Measurements from ENCODE around the gene CATSPERZ.
A peak's percentile ranks its signal among the peaks of the same experiment; 100 is the strongest.
"Not testable (repeated sequence)": the region's sequence is repeated elsewhere in the genome, so short reads cannot be mapped to it uniquely, and the experiment has no call there.

Gene CATSPERZ

GRCh38 chr11:64321026-64321425 lies 20.9 kb downstream of the CATSPERZ start:
- peaks cover 16% of the 10 kb centered on the region for H3K4me1 Mint-ChIP-seq
- H3K9me3 Mint-ChIP-seq = no peaks in the 10 kb centered on the region
- H3K27ac Mint-ChIP-seq = peak overlapping the region in 1 of 3 experiments; percentile 29
- no peaks in the 10 kb centered on the region for H3K27me3 Mint-ChIP-seq (ENCODE audit: low read depth)
- H3K36me3 Mint-ChIP-seq (ENCODE audit: low read depth) = peaks cover 9% of the 10 kb centered on the region
- peak overlapping the region; percentile 64 to 77 (median 76) for H3K4me3 Mint-ChIP-seq
- TF ChIP-seq, protein P1, sequence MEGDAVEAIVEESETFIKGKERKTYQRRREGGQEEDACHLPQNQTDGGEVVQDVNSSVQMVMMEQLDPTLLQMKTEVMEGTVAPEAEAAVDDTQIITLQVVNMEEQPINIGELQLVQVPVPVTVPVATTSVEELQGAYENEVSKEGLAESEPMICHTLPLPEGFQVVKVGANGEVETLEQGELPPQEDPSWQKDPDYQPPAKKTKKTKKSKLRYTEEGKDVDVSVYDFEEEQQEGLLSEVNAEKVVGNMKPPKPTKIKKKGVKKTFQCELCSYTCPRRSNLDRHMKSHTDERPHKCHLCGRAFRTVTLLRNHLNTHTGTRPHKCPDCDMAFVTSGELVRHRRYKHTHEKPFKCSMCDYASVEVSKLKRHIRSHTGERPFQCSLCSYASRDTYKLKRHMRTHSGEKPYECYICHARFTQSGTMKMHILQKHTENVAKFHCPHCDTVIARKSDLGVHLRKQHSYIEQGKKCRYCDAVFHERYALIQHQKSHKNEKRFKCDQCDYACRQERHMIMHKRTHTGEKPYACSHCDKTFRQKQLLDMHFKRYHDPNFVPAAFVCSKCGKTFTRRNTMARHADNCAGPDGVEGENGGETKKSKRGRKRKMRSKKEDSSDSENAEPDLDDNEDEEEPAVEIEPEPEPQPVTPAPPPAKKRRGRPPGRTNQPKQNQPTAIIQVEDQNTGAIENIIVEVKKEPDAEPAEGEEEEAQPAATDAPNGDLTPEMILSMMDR (IDR thresholded peaks at IDR 0.05; ENCODE audit: unreplicated experiment in 3 of 3) = no peak

GRCh38 chr11:64321533-64321932 lies 21.4 kb downstream of the CATSPERZ start:
- Mint-ChIP-seq H3K27me3 (ENCODE audit: low read depth) (no peaks in the 10 kb centered on the region), H3K4me3 (peak overlapping the region; percentile 64 to 77 (median 76)), H3K36me3 (ENCODE audit: low read depth) (peaks cover 9% of the 10 kb centered on the region), H3K27ac (peak overlapping the region in 1 of 3 experiments; percentile 35), H3K4me1 (peaks cover 16% of the 10 kb centered on the region), H3K9me3 (no peaks in the 10 kb centered on the region)
- TF ChIP-seq, protein P1 (IDR thresholded peaks at IDR 0.05; ENCODE audit: unreplicated experiment in 3 of 3) = no peak

DNA sequence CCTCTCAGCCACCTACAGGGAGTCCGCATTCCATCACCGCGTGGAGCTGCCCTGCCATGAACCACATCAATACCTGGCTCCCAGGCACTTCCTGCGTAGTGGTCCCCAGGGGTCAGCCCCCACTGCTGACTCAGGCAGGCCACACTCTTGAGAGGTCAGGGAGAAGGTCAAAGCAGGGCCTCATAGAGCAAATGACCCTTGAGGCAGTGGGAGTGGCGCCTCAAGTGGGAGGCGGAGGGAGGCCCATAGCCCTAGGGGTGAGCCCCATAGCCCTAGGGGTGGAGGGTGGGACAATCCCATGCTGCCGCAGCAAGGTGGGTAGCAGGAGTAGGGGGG lies 22.7 kb downstream of the CATSPERZ start:
- Mint-ChIP-seq H3K9me3 (no peaks in the 10 kb centered on the region), H3K36me3 (ENCODE audit: low read depth) (peaks cover 9% of the 10 kb centered on the region), H3K27ac (no peak overlapping the region), H3K4me3 (no peak overlapping the region), H3K4me1 (peaks cover 8% of the 10 kb centered on the region), H3K27me3 (ENCODE audit: low read depth) (no peaks in the 10 kb centered on the region)
- TF ChIP-seq, protein P1 (IDR thresholded peaks at IDR 0.05; ENCODE audit: unreplicated experiment in 3 of 3) = no peak

DNA sequence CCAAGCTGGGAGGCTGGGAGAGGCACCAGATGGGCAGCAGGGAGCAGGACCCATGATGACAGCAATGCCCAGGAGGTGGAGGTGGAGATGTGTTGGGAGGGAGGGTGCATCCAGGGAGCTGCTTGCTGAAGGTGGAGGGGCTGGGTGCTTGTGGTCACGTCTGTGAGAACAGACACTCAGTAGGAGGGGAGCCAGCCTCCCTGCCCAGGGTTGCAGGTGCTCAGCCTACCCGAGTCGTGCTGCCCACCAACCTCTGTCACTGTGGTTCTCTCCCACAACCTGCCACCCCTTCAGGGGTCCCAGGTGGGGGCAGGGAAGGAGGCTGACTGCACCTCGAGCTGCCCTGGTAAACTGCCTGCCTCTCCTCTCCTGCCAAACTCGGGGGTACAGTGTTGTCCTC lies 23.2 kb downstream of the CATSPERZ start:
- Mint-ChIP-seq H3K27me3 (ENCODE audit: low read depth) (no peaks in the 10 kb centered on the region), H3K27ac (no peak overlapping the region), H3K9me3 (no peaks in the 10 kb centered on the region), H3K4me1 (peaks cover 7% of the 10 kb centered on the region), H3K4me3 (peak overlapping the region; percentile 9 to 71 (median 58)), H3K36me3 (ENCODE audit: low read depth) (peaks cover 9% of the 10 kb centered on the region)
- TF ChIP-seq, protein P1 (IDR thresholded peaks at IDR 0.05; ENCODE audit: unreplicated experiment in 3 of 3) = no peak

DNA sequence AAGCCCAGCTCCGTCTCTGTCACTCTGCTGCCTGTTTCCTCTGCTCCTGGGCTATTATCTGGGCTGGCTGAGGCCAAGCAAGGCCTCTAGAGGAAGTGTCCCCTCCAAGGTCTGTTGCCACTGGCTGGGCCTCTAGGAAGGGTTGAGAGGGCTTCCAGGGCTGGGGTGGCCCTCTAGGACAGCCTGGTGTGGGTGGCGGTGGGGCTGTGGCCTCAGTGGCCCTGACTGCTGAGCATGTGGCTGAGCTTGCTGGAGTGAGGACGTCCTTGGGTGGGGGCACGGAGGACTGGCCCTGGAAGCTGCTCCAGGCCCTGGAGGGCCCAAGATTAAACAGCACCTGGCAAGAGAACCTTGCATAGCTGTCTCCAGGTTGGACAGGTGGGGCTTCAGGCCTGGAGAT lies 23.8 kb downstream of the CATSPERZ start:
- H3K27ac Mint-ChIP-seq; H3K9me3 Mint-ChIP-seq; H3K4me1 Mint-ChIP-seq; H3K36me3 Mint-ChIP-seq (ENCODE audit: low read depth); H3K27me3 Mint-ChIP-seq (ENCODE audit: low read depth): not testable (repeated sequence)
- H3K4me3 Mint-ChIP-seq = peak overlapping the region in 1 of 3 experiments; percentile 36

GRCh38 chr11:64324692-64325469 lies 24.7 kb downstream of the CATSPERZ start:
- TF ChIP-seq, protein P1 (IDR thresholded peaks at IDR 0.05; ENCODE audit: unreplicated experiment in 3 of 3) = no peak
- Mint-ChIP-seq H3K36me3 (ENCODE audit: low read depth) (peaks cover 9% of the 10 kb centered on the region), H3K27me3 (ENCODE audit: low read depth) (no peaks in the 10 kb centered on the region), H3K4me3 (no peak overlapping the region), H3K4me1 (no peaks in the 10 kb centered on the region), H3K27ac (no peak overlapping the region), H3K9me3 (no peaks in the 10 kb centered on the region)
